ENCODE measurements around the gene CD200R1.

DNA sequence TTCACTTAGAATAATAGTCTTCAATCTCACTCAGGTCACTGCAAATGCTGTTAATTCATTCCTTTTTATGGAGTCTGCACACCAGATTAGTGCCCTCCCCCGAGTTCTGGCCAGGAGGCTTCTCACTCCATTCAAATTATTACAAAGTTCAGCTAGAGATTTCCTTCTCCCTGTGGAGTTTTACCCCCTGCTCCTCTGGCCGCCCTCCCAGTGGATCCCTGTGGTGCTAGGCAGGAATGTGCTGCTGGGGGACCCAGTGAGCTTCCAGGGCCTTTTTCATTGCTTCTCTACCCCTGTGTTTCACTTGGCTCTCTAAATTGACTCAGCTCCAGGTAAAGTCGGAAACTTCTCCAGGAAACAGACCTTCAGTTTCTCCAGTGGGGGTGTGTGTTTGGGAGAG lies 85.5 kb downstream of the CD200R1 start:
- TF ChIP-seq, protein P1, sequence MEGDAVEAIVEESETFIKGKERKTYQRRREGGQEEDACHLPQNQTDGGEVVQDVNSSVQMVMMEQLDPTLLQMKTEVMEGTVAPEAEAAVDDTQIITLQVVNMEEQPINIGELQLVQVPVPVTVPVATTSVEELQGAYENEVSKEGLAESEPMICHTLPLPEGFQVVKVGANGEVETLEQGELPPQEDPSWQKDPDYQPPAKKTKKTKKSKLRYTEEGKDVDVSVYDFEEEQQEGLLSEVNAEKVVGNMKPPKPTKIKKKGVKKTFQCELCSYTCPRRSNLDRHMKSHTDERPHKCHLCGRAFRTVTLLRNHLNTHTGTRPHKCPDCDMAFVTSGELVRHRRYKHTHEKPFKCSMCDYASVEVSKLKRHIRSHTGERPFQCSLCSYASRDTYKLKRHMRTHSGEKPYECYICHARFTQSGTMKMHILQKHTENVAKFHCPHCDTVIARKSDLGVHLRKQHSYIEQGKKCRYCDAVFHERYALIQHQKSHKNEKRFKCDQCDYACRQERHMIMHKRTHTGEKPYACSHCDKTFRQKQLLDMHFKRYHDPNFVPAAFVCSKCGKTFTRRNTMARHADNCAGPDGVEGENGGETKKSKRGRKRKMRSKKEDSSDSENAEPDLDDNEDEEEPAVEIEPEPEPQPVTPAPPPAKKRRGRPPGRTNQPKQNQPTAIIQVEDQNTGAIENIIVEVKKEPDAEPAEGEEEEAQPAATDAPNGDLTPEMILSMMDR (conservative IDR thresholded peaks at IDR 0.05; ENCODE audit: low read length), result no peak
- no peak for TF ChIP-seq EZH2phosphoT487 (IDR thresholded peaks at IDR 0.05; ENCODE audit: borderline replicate concordance, low read depth, low read length)
